GM13976 (cell line): ENCODE results near the gene COL8A1.

Source experiments
- DNase-seq: peaks from one replicate; pipeline ENCODE4 v3.0.0; 2012; ENCODE audit warnings: low spot score
- in situ Hi-C: fragments of 300-500 bp; cut with MboI; formaldehyde crosslinking; loops from one replicate; pipeline ENCODE4 v1.12.0; 2022; ENCODE audit warnings: low sequenced_read_pairs, mixed read lengths, inconsistent platforms; ENCODE audit not compliant: unreplicated experiment
- TF ChIP-seq, protein P1 (sequence below): IDR thresholded peaks from 2 replicates; pipeline ENCODE4 v1.5.1; 2012; ENCODE audit warnings: borderline replicate concordance, mild to moderate bottlenecking; ENCODE audit not compliant: insufficient read depth; ENCODE audit errors: extremely low read depth, missing control alignments, control extremely low read depth

COL8A1 gene

GRCh38 chr3:99627062-99627826 is 11.2 kb upstream of the COL8A1 start:
- DNase-seq: no peak
- in situ Hi-C loops: no loop called here
- TF ChIP-seq, protein P1, sequence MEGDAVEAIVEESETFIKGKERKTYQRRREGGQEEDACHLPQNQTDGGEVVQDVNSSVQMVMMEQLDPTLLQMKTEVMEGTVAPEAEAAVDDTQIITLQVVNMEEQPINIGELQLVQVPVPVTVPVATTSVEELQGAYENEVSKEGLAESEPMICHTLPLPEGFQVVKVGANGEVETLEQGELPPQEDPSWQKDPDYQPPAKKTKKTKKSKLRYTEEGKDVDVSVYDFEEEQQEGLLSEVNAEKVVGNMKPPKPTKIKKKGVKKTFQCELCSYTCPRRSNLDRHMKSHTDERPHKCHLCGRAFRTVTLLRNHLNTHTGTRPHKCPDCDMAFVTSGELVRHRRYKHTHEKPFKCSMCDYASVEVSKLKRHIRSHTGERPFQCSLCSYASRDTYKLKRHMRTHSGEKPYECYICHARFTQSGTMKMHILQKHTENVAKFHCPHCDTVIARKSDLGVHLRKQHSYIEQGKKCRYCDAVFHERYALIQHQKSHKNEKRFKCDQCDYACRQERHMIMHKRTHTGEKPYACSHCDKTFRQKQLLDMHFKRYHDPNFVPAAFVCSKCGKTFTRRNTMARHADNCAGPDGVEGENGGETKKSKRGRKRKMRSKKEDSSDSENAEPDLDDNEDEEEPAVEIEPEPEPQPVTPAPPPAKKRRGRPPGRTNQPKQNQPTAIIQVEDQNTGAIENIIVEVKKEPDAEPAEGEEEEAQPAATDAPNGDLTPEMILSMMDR: no peak

- TF ChIP-seq, protein P1: no peak
- in situ Hi-C loops: no loop called here
- no peak for DNase-seq
Measured at GRCh38 chr3:99630815-99631214, 7.6 kb upstream of the COL8A1 start.

GRCh38 chr3:99633887-99634558 is 4.4 kb upstream of the COL8A1 start:
- DNase-seq: no peak
- in situ Hi-C loops: no loop called here
- TF ChIP-seq, protein P1: no peak

DNA sequence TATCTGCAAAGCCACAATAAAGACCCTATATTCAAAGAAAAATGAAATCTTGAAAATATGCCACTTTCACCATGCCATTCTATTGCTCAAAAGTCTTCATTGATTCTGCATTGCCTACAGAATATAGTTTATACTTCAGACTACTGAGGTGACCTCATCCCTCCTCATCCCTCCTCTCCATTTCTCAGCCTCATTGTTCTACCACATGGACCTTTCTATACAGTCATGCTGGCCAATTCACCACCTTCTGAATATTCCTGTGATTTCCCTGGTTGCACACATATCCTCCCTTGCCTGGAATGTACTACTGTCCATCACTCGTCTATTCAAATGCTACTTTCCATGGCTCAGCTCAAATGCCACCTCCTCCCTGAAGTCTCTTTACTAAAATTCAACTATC is 3.5 kb upstream of the COL8A1 start:
- in situ Hi-C loops: no loop called here
- TF ChIP-seq, protein P1: no peak
- DNase-seq: no peak

GRCh38 chr3:99635348-99635747 is 3.0 kb upstream of the COL8A1 start:
- TF ChIP-seq, protein P1: no peak
- no peak for DNase-seq
- in situ Hi-C loops: no loop called here

- in situ Hi-C loops: no loop called here
- DNase-seq: no peak
- TF ChIP-seq, protein P1: no peak
Measured at GRCh38 chr3:99637016-99637367, 1.4 kb upstream of the COL8A1 start.
